ENCODE measurements around the gene TCL1B. TPM values are rescaled to one million over a fixed set of nuclear protein-coding genes. Genes with fewer than 3 reads are reported as not detected.

TCL1B gene, protein sequence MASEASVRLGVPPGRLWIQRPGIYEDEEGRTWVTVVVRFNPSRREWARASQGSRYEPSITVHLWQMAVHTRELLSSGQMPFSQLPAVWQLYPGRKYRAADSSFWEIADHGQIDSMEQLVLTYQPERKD
- not detected for total RNA-seq

DNA sequence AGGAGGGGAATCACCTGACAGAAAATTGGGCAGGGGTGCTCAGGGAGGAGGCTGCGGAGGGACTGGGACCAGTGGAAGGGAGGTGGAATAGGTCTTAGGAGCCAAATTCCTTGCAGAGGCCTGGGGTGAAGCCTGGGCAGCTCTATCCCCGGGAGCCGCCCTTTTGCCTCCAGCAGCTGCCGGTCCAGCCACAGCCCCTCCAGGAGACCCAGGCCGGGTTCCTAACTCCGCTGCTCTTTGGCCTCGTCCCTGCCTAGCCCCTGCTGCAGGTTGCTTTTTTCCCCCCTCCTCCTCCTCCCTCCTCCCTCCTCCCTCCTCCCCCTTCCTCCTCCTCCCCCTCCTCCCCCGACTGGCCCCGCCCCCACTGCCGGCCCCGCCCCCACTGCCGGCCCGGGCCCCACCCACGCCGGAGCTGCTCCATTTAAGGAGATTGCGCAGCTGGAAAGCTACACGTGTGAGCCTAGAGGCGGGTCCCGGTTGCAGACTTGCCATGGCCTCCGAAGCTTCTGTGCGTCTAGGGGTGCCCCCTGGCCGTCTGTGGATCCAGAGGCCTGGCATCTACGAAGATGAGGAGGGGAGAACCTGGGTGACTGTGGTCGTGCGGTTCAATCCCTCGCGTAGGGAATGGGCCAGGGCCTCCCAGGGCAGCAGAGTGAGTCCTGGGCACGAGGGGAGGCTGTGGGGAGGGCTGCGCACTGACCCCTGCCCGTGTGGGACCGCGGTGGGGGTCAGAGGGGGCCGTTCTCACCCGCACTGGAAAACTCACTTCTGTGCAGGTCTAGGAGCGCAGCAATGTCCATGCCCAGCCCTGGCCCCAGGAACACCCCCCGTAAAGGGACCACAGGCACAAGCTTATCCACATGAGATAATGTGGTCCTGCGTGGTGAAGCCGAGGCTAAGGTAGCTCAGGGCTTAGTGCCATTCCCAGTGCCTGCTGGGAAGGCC is at the start of gene TCL1B:
Gene TCL1B (plus strand): TSS at position 449 of the 945 bp plus-strand sequence. CDS start 42 bp downstream, at position 491.
- Histone ChIP-seq H3K27ac (no peak within 1 kb of the TSS), H3K27me3 (peaks cover 0 to 14% of the 10 kb centered on the region in 2 donors), H3K4me3 (no peak within 1 kb of the TSS), H3K36me3 (no peaks in the 10 kb centered on the region), H3K4me1 (no peaks in the 10 kb centered on the region), H3K9me3 (no peaks in the 10 kb centered on the region)
- no peak for TF ChIP-seq POLR2A (IDR thresholded peaks at IDR 0.05)
- TF ChIP-seq, protein P1, sequence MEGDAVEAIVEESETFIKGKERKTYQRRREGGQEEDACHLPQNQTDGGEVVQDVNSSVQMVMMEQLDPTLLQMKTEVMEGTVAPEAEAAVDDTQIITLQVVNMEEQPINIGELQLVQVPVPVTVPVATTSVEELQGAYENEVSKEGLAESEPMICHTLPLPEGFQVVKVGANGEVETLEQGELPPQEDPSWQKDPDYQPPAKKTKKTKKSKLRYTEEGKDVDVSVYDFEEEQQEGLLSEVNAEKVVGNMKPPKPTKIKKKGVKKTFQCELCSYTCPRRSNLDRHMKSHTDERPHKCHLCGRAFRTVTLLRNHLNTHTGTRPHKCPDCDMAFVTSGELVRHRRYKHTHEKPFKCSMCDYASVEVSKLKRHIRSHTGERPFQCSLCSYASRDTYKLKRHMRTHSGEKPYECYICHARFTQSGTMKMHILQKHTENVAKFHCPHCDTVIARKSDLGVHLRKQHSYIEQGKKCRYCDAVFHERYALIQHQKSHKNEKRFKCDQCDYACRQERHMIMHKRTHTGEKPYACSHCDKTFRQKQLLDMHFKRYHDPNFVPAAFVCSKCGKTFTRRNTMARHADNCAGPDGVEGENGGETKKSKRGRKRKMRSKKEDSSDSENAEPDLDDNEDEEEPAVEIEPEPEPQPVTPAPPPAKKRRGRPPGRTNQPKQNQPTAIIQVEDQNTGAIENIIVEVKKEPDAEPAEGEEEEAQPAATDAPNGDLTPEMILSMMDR (IDR thresholded peaks at IDR 0.05) = no peak
- no peak for TF ChIP-seq POLR2AphosphoS5 (IDR thresholded peaks at IDR 0.05)
- intact Hi-C loops (cut with DNase I; ENCODE audit: low total_unique reads) = no loop called here
- no peak for DNase-seq (ENCODE audit: low spot score in 2 of 2)

DNA sequence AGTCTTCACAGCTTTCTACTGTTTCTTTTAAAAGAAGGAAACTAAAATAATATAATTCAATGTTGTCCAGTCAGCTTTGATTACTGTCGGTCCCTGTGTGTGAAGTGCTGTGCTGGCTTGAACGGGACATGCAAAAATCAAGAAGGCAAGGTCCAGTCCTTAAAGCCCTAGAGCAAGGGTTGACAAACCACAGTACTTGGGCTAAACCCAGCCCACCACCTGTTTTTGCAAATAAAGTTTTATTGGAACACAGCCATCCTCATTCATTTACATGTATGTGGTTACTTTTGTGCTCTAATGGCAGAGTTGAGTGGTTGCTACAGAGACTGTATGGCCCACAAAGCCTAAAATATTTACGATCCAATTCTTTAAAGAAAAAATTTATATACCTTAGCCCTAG is 41.2 kb upstream of the TCL1B start:
- intact Hi-C loops (cut with DNase I; ENCODE audit: low total_unique reads) = no loop called here
- no peak overlapping the region for H3K4me3 ChIP-seq
- H3K4me1 ChIP-seq = no peaks in the 10 kb centered on the region
- TF ChIP-seq POLR2AphosphoS5 (IDR thresholded peaks at IDR 0.05) (no peak), POLR2A (IDR thresholded peaks at IDR 0.05) (no peak)
- TF ChIP-seq, protein P1 (IDR thresholded peaks at IDR 0.05) = no peak
- DNase-seq (ENCODE audit: low spot score in 2 of 2) = no peak
- no peaks in the 10 kb centered on the region for H3K36me3 ChIP-seq
- no peaks in the 10 kb centered on the region for H3K9me3 ChIP-seq
- no peak overlapping the region for H3K27ac ChIP-seq
- H3K27me3 ChIP-seq = peaks cover 0 to 5% of the 10 kb centered on the region in 2 donors

- no peak for DNase-seq (ENCODE audit: low spot score in 2 of 2)
- Histone ChIP-seq H3K4me1 (no peaks in the 10 kb centered on the region), H3K27me3 (peaks cover 0 to 5% of the 10 kb centered on the region in 2 donors), H3K27ac (no peak overlapping the region), H3K4me3 (no peak overlapping the region), H3K36me3 (no peaks in the 10 kb centered on the region), H3K9me3 (no peaks in the 10 kb centered on the region)
- intact Hi-C loops (cut with DNase I; ENCODE audit: low total_unique reads) = no loop called here
- TF ChIP-seq POLR2AphosphoS5 (IDR thresholded peaks at IDR 0.05) (no peak), POLR2A (IDR thresholded peaks at IDR 0.05) (no peak)
- TF ChIP-seq, protein P1 (IDR thresholded peaks at IDR 0.05) = no peak
Observed at GRCh38 chr14:95645389-95645996, 40.7 kb upstream of the TCL1B start.

GRCh38 chr14:95647926-95648325 is 38.3 kb upstream of the TCL1B start:
- TF ChIP-seq POLR2A (IDR thresholded peaks at IDR 0.05) (no peak), POLR2AphosphoS5 (IDR thresholded peaks at IDR 0.05) (no peak)
- TF ChIP-seq, protein P1 (IDR thresholded peaks at IDR 0.05) = no peak
- H3K9me3 ChIP-seq = no peaks in the 10 kb centered on the region
- intact Hi-C loops (cut with DNase I; ENCODE audit: low total_unique reads) = no loop called here
- H3K36me3 ChIP-seq = no peaks in the 10 kb centered on the region
- peaks cover 0 to 5% of the 10 kb centered on the region in 2 donors for H3K27me3 ChIP-seq
- no peak overlapping the region for H3K4me3 ChIP-seq
- H3K27ac ChIP-seq = no peak overlapping the region
- no peaks in the 10 kb centered on the region for H3K4me1 ChIP-seq
- DNase-seq (ENCODE audit: low spot score in 2 of 2) = no peak

All from breast epithelium (tissue), 4 donors.